ENCODE data around the gene DIP2B. TPM values are rescaled to one million over a fixed set of nuclear protein-coding genes. Genes with fewer than 3 reads are reported as not detected.

DIP2B gene
- total RNA-seq, 1 experiment from 2014 or later: 20.0 TPM

DNA sequence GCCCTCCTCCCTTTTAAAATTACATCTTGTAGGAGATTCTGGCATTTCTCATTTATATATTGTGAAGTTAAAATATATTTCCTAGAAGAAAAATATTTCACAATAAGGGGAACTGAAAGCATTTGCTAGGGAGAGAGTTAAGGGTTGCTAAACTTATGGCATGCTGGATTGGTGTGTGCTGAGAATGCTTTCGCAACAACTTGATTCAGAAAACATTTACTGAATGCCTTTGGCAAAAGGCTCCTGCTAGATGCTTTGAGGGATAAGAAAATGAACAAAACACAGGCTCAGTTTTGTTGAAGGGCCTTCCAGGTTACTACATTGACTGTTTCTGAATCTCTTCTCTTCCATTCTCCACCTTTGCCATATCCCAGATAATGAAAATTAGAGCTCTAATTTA is 67.5 kb downstream of the DIP2B start:
- Mint-ChIP-seq H3K9me3 (no peaks in the 10 kb centered on the region; a peak in 1 of 5 replicates), H3K36me3 (ENCODE audit: insufficient read depth in 1 of 3, low read depth in 3 of 3) (peaks cover 0 to 2% (median 0%) of the 10 kb centered on the region in 3 experiments; a peak in 1 of 7 replicates), H3K27me3 (ENCODE audit: low read depth) (no peaks in the 10 kb centered on the region), H3K27ac (no peak overlapping the region; a peak in 1 of 7 replicates), H3K4me1 (peaks cover 43 to 55% of the 10 kb centered on the region in 2 experiments), H3K4me3 (no peak overlapping the region)
- no peaks in the 10 kb centered on the region for H3K9me3 ChIP-seq (ENCODE audit: control insufficient read depth, low read depth, low read length)
- H3K56ac ChIP-seq (ENCODE audit: insufficient read length, low read depth, low read length): no peak overlapping the region
- no peak overlapping the region for H3K18ac ChIP-seq (ENCODE audit: insufficient read length, low read depth, low read length)
- no peak overlapping the region for H4K8ac ChIP-seq (replicated peaks; ENCODE audit: insufficient read length, low read depth, low read length)
- no peak overlapping the region for H2BK15ac ChIP-seq (ENCODE audit: low read depth, low read length)
- no peak overlapping the region for H4K91ac ChIP-seq (ENCODE audit: insufficient read length, low read depth, low read length)
- no peak overlapping the region for H4K5ac ChIP-seq (ENCODE audit: insufficient read length, low read depth, low read length)
- H3K23me2 ChIP-seq (ENCODE audit: insufficient read length, low read depth, low read length, poor library complexity, severe bottlenecking): no peaks in the 10 kb centered on the region
- no peak overlapping the region for H2AFZ ChIP-seq (ENCODE audit: low read length)
- no peak overlapping the region for H2BK20ac ChIP-seq (ENCODE audit: low read depth, low read length, poor library complexity, severe bottlenecking)
- no peak overlapping the region for H3K27ac ChIP-seq (ENCODE audit: insufficient read length, low read depth, low read length)
- peaks cover 8% of the 10 kb centered on the region; the same call in 1 of the 2 replicates for H3K4me1 ChIP-seq (ENCODE audit: insufficient read depth, low read length)
- no peak overlapping the region for H3K4ac ChIP-seq (ENCODE audit: low read depth, low read length)
- H4K20me1 ChIP-seq (ENCODE audit: control insufficient read depth, insufficient read depth, insufficient read length): no peaks in the 10 kb centered on the region
- DNase-seq: no peak
- no peak overlapping the region for H3K14ac ChIP-seq (ENCODE audit: insufficient read depth, low read length)
- no peak overlapping the region for H3K4me2 ChIP-seq (ENCODE audit: insufficient read depth, insufficient read length, low read length)
- no peak overlapping the region for H2BK5ac ChIP-seq (ENCODE audit: insufficient read length, low read length)
- no peak overlapping the region for H2BK120ac ChIP-seq (ENCODE audit: low read depth, low read length, poor library complexity, severe bottlenecking)
- no peak overlapping the region for H2BK12ac ChIP-seq (ENCODE audit: insufficient read length, low read depth, low read length)
- no peaks in the 10 kb centered on the region for H3K27me3 ChIP-seq (ENCODE audit: insufficient read depth, low read length)
- TF ChIP-seq, protein P1, sequence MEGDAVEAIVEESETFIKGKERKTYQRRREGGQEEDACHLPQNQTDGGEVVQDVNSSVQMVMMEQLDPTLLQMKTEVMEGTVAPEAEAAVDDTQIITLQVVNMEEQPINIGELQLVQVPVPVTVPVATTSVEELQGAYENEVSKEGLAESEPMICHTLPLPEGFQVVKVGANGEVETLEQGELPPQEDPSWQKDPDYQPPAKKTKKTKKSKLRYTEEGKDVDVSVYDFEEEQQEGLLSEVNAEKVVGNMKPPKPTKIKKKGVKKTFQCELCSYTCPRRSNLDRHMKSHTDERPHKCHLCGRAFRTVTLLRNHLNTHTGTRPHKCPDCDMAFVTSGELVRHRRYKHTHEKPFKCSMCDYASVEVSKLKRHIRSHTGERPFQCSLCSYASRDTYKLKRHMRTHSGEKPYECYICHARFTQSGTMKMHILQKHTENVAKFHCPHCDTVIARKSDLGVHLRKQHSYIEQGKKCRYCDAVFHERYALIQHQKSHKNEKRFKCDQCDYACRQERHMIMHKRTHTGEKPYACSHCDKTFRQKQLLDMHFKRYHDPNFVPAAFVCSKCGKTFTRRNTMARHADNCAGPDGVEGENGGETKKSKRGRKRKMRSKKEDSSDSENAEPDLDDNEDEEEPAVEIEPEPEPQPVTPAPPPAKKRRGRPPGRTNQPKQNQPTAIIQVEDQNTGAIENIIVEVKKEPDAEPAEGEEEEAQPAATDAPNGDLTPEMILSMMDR (conservative IDR thresholded peaks at IDR 0.05): no peak
- no CpG with 5 or more reads among the region's 1 CpG for WGBS (ENCODE audit: extremely low coverage, insufficient read length, low lambda C conversion rate)
- no peaks in the 10 kb centered on the region; the same call in 1 of the 2 replicates for H3K79me2 ChIP-seq (ENCODE audit: insufficient read depth, low read length)
- H3T11ph ChIP-seq (ENCODE audit: low read length): no peak overlapping the region
- H3K79me1 ChIP-seq (ENCODE audit: insufficient read depth, low read depth, low read length, poor library complexity, severe bottlenecking): no peaks in the 10 kb centered on the region
- no peak overlapping the region for H2AK5ac ChIP-seq (ENCODE audit: insufficient read length, low read length)
- no peak overlapping the region for H3K23ac ChIP-seq (ENCODE audit: insufficient read length, low read depth, low read length)
- H3K9ac ChIP-seq (ENCODE audit: extremely low read depth, insufficient read length, low read length): no peak overlapping the region

Data from H9 (cell line).